HepG2 (cell line): ENCODE results near the gene GDF7. TPM values are rescaled to one million over a fixed set of nuclear protein-coding genes. Genes with fewer than 3 reads are reported as not detected.

ENCODE experiments used
- AGO2 ChIP-seq: fragments of 200-400 bp; formaldehyde crosslinking; optimal IDR thresholded peaks from 2 replicates; pipeline ENCODE3; 2017; ENCODE audit warnings: mild to moderate bottlenecking, low read depth, low read length, moderate library complexity
- ARNT ChIP-seq: fragments of 450-650 bp; IDR thresholded peaks from 2 replicates; pipeline ENCODE4 v1.6.1; 2017
- ATF1 ChIP-seq: IDR thresholded peaks from 2 replicates; pipeline ENCODE4 v1.6.1; 2016; ENCODE audit warnings: mild to moderate bottlenecking, control low read depth
- CC2D1A ChIP-seq: sonication (generic); formaldehyde crosslinking; IDR thresholded peaks from 2 replicates; pipeline ENCODE4 v1.8.1; 2023; ENCODE audit warnings: mild to moderate bottlenecking, missing genetic modification reagents
- FOXO1 ChIP-seq: sonication (generic); formaldehyde crosslinking; IDR thresholded peaks from 2 replicates; pipeline ENCODE4 v1.4.0; 2020; ENCODE audit warnings: missing genetic modification reagents
- GABPA ChIP-seq, 2 experiments: IDR thresholded peaks; 2 replicates each; pipeline ENCODE4 v1.6.1; 2011 to 2016; ENCODE audit warnings: low read depth in 2 of 2, low read length in 1 of 2, missing biosample characterization in 1 of 2, missing genetic modification characterization in 1 of 2
- KDM5B ChIP-seq: sonication (generic); formaldehyde crosslinking; IDR thresholded peaks from 2 replicates; pipeline ENCODE4 v1.4.0; 2020; ENCODE audit warnings: missing genetic modification reagents, mild to moderate bottlenecking, borderline replicate concordance
- KMT2A ChIP-seq: sonication (generic); formaldehyde crosslinking; IDR thresholded peaks from 2 replicates; pipeline ENCODE4 v1.4.0; 2020; ENCODE audit warnings: missing genetic modification reagents
- NBN ChIP-seq: fragments of 450-650 bp; conservative IDR thresholded peaks from 2 replicates; pipeline ENCODE4 v1.6.1; 2017
- SMAD9 ChIP-seq: sonication (generic); formaldehyde crosslinking; IDR thresholded peaks from 2 replicates; pipeline ENCODE4 v1.5.1; 2020; ENCODE audit warnings: mild to moderate bottlenecking, missing genetic modification reagents
- SUZ12 ChIP-seq: fragments of 150-350 bp; IDR thresholded peaks from 2 replicates; pipeline ENCODE4 v1.6.1; 2014; ENCODE audit warnings: low read depth, low read length
- ZEB1 ChIP-seq: IDR thresholded peaks from 2 replicates; pipeline ENCODE4 v1.6.1; 2012; ENCODE audit warnings: mild to moderate bottlenecking, low read depth, inconsistent platforms; ENCODE audit not compliant: insufficient replicate concordance
- ZFYVE20 ChIP-seq: sonication (generic); formaldehyde crosslinking; IDR thresholded peaks from 2 replicates; pipeline ENCODE4 v1.8.0; 2023; ENCODE audit warnings: low read depth, mild to moderate bottlenecking, moderate library complexity, missing genetic modification reagents, borderline replicate concordance
- ZNF180 ChIP-seq: sonication (generic); formaldehyde crosslinking; IDR thresholded peaks from 2 replicates; pipeline ENCODE4 v1.4.0; 2020; ENCODE audit warnings: low read depth, missing genetic modification reagents, borderline replicate concordance
- ZNF207 ChIP-seq: fragments of 450-650 bp; IDR thresholded peaks from 2 replicates; pipeline ENCODE4 v1.6.1; 2016; ENCODE audit warnings: antibody characterized with exemption, borderline replicate concordance
- ZNF3 ChIP-seq: IDR thresholded peaks from 2 replicates; pipeline ENCODE4 v1.7.0; 2017; ENCODE audit warnings: inconsistent platforms
- ZNF572 ChIP-seq: sonication (generic); formaldehyde crosslinking; IDR thresholded peaks from 2 replicates; pipeline ENCODE4 v1.5.1; 2020; ENCODE audit warnings: mild to moderate bottlenecking, missing genetic modification reagents
- ZNF589 ChIP-seq: sonication (generic); formaldehyde crosslinking; conservative IDR thresholded peaks from 2 replicates; pipeline ENCODE4 v1.8.0; 2022; ENCODE audit warnings: mild to moderate bottlenecking, moderate library complexity, missing genetic modification reagents
- ZNF816 ChIP-seq: sonication (generic); formaldehyde crosslinking; IDR thresholded peaks from 2 replicates; pipeline ENCODE4 v1.8.0; 2022; ENCODE audit warnings: missing genetic modification reagents, mild to moderate bottlenecking, borderline replicate concordance
- ZNF850 ChIP-seq: sonication (generic); formaldehyde crosslinking; conservative IDR thresholded peaks from 2 replicates; pipeline ENCODE4 v1.9.0; 2021; ENCODE audit warnings: mild to moderate bottlenecking, missing genetic modification reagents
- polyA plus RNA-seq, 8 experiments: library from polyadenylated mRNA; depleted of rRNA in 3 of 8; stranded (reverse) in 7 of 8; unstranded in 1 of 8; fragments of >200 nt; fragmentation: Illumina TruSeq in 4 of 8; extraction: Trizol in 4 of 8; gene quantifications; 2 replicates each; pipeline versions ENCODE4 v1.2.1 to v1.2.3, GENCODE V29; 2011 to 2016; ENCODE audit warnings: low read depth in 4 of 8, missing spikeins in 1 of 8, mixed read lengths in 1 of 8; ENCODE audit not compliant: insufficient read depth in 1 of 8
- total RNA-seq, 5 experiments: library from RNA; depleted of rRNA; stranded (reverse); fragments of >200 nt; fragmentation: Illumina TruSeq; extraction: Trizol; gene quantifications; 2 replicates each; pipeline ENCODE4 v1.2.3, GENCODE V29; 2016; ENCODE audit warnings: low read depth in 1 of 5
- TF ChIP-seq, protein P1 (sequence below): IDR thresholded peaks from 2 replicates; pipeline ENCODE4 v1.6.1; 2018; ENCODE audit warnings: missing genetic modification reagents
- TF ChIP-seq, protein P2 (sequence below): sonication (generic); formaldehyde crosslinking; IDR thresholded peaks from 2 replicates; pipeline ENCODE4 v1.4.0; 2020; ENCODE audit warnings: missing genetic modification reagents, borderline replicate concordance
- TF ChIP-seq, protein P3 (sequence below): sonication (generic); formaldehyde crosslinking; IDR thresholded peaks from 2 replicates; pipeline ENCODE4 v1.4.0; 2020; ENCODE audit warnings: mild to moderate bottlenecking, missing genetic modification reagents
- TF ChIP-seq, protein P4 (sequence below): sonication (generic); formaldehyde crosslinking; IDR thresholded peaks from 2 replicates; pipeline ENCODE4 v1.5.0; 2020; ENCODE audit warnings: missing genetic modification reagents

Gene GDF7
- total and polyA plus RNA-seq, 2 of the 13 experiments (the other 11 are each of a cell fraction or from before 2014, with no cell fraction given) = 1.6 to 15.0 TPM

DNA sequence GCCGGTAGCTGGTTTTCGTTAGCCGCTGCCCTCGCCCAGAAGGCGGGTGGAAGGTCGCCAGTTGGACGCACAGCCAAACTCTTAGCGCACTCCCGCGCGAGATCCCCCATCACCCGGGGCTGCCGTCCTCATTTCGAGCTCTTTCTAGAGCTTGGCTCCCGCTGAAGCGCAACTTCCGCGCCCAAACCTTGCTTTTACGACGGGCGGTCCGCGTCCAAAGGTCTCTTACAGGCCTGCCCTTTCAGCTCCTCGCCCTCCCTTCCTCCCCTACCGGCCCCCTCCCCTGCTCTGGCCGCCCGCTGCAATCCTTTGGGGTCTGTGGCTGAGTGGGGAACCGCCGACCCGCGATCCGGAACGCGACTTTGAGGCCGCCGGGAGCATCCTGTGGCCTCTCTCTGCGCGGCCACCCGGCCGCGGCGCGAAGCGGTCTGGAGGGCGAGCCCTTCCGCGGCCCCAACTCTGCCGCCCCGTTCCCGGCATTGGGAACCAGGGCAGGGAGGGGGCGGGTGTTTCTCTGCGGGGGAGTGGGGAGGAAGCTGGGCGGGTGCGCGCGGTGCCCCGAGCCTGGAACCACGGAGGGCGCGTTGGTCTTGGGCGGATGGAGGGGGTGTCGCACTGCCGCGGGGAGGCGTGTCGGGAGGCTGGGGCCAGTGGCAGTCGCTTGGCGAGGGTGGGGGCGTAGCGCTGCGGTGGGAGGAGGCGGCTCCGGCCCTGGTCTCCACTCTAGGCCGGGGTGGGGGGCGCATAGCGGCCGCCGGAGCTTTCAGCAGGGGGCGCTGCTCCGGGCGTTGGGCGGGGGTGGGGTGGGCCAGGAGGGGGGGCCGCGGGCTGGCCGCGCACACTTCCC lies at the start of gene GDF7 (continued):
- TF ChIP-seq, protein P1, sequence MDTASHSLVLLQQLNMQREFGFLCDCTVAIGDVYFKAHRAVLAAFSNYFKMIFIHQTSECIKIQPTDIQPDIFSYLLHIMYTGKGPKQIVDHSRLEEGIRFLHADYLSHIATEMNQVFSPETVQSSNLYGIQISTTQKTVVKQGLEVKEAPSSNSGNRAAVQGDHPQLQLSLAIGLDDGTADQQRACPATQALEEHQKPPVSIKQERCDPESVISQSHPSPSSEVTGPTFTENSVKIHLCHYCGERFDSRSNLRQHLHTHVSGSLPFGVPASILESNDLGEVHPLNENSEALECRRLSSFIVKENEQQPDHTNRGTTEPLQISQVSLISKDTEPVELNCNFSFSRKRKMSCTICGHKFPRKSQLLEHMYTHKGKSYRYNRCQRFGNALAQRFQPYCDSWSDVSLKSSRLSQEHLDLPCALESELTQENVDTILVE = no peak
- TF ChIP-seq AGO2 (peak; percentile 61), ZFYVE20 (no peak), FOXO1 (CRISPR knock-in tag) (no peak), ZNF850 (no peak), ZNF572 (CRISPR knock-in tag) (no peak), ATF1 (CRISPR knock-in tag) (no peak), ARNT (no peak), GABPA (IDR thresholded peaks at IDR 0.05; ENCODE audit: low read depth, low read length) (no peak), GABPA (CRISPR knock-in tag; IDR thresholded peaks at IDR 0.05; ENCODE audit: low read depth) (no peak), ZNF816 (CRISPR knock-in tag) (no peak), CC2D1A (CRISPR knock-in tag) (no peak), KMT2A (no peak), ZEB1 (no peak), ZNF3 (CRISPR knock-in tag) (no peak), ZNF589 (CRISPR knock-in tag) (no peak), KDM5B (CRISPR knock-in tag) (no peak; the same call in 1 of the 2 replicates), ZNF180 (CRISPR knock-in tag) (no peak), ZNF207 (no peak), SUZ12 (no peak), SMAD9 (no peak), NBN (no peak)
- TF ChIP-seq, protein P2, sequence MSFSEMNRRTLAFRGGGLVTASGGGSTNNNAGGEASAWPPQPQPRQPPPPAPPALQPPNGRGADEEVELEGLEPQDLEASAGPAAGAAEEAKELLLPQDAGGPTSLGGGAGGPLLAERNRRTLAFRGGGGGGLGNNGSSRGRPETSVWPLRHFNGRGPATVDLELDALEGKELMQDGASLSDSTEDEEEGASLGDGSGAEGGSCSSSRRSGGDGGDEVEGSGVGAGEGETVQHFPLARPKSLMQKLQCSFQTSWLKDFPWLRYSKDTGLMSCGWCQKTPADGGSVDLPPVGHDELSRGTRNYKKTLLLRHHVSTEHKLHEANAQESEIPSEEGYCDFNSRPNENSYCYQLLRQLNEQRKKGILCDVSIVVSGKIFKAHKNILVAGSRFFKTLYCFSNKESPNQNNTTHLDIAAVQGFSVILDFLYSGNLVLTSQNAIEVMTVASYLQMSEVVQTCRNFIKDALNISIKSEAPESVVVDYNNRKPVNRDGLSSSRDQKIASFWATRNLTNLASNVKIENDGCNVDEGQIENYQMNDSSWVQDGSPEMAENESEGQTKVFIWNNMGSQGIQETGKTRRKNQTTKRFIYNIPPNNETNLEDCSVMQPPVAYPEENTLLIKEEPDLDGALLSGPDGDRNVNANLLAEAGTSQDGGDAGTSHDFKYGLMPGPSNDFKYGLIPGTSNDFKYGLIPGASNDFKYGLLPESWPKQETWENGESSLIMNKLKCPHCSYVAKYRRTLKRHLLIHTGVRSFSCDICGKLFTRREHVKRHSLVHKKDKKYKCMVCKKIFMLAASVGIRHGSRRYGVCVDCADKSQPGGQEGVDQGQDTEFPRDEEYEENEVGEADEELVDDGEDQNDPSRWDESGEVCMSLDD (CRISPR knock-in tag) = no peak
- TF ChIP-seq, protein P3, sequence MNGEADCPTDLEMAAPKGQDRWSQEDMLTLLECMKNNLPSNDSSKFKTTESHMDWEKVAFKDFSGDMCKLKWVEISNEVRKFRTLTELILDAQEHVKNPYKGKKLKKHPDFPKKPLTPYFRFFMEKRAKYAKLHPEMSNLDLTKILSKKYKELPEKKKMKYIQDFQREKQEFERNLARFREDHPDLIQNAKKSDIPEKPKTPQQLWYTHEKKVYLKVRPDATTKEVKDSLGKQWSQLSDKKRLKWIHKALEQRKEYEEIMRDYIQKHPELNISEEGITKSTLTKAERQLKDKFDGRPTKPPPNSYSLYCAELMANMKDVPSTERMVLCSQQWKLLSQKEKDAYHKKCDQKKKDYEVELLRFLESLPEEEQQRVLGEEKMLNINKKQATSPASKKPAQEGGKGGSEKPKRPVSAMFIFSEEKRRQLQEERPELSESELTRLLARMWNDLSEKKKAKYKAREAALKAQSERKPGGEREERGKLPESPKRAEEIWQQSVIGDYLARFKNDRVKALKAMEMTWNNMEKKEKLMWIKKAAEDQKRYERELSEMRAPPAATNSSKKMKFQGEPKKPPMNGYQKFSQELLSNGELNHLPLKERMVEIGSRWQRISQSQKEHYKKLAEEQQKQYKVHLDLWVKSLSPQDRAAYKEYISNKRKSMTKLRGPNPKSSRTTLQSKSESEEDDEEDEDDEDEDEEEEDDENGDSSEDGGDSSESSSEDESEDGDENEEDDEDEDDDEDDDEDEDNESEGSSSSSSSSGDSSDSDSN (CRISPR knock-in tag) = peak; percentile 80
- TF ChIP-seq, protein P4, sequence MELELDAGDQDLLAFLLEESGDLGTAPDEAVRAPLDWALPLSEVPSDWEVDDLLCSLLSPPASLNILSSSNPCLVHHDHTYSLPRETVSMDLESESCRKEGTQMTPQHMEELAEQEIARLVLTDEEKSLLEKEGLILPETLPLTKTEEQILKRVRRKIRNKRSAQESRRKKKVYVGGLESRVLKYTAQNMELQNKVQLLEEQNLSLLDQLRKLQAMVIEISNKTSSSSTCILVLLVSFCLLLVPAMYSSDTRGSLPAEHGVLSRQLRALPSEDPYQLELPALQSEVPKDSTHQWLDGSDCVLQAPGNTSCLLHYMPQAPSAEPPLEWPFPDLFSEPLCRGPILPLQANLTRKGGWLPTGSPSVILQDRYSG (CRISPR knock-in tag) = no peak
